Natural killer cell treated with Interleukin-12 subunit alpha and Interleukin-12 subunit beta and Interleukin-15 and Interleukin-18, amount 100 ng/mL, for 72 hours (primary cell): Measurements from ENCODE around the gene POU2F3. TPM values are rescaled to one million over a fixed set of nuclear protein-coding genes. Genes with fewer than 3 reads are reported as not detected.

Experiments used
- ATAC-seq, 2 donors: fragments of 150-1000 bp; cut with Tn5 transposase in 1 of 2; sonication (Bioruptor Pico), chemical (Tn5 transposase) in 1 of 2; 2 replicates each; pipeline ENCODE4 v1.10.0; 2021
- DNase-seq: peaks from one replicate; pipeline ENCODE4 v3.0.0; 2022; ENCODE audit warnings: low spot score
- H3K27ac Mint-ChIP-seq, 2 donors: 1 replicate in 1 of 2; 2 replicates in 1 of 2; pipeline ENCODE4 v1.8.0; 2022; ENCODE audit warnings: mixed read lengths in 2 of 2, mild to moderate bottlenecking in 1 of 2, moderate library complexity in 1 of 2
- H3K27me3 Mint-ChIP-seq, 2 donors: 1 replicate in 1 of 2; 2 replicates in 1 of 2; pipeline ENCODE4 v1.8.0; 2022; ENCODE audit warnings: mixed read lengths in 2 of 2
- H3K36me3 Mint-ChIP-seq: one replicate; pipeline ENCODE4 v1.8.0; 2022; ENCODE audit warnings: mixed read lengths
- H3K4me1 Mint-ChIP-seq, 2 donors: 1 replicate in 1 of 2; 2 replicates in 1 of 2; pipeline ENCODE4 v1.8.0; 2022; ENCODE audit warnings: low read depth in 2 of 2, mixed read lengths in 2 of 2, mild to moderate bottlenecking in 1 of 2
- H3K4me3 Mint-ChIP-seq: one replicate; pipeline ENCODE4 v1.8.0; 2022; ENCODE audit warnings: mixed read lengths
- H3K9me3 Mint-ChIP-seq: 2 replicates; pipeline ENCODE4 v1.8.0; 2022; ENCODE audit warnings: mixed read lengths
- total RNA-seq, 2 donors: library from RNA; stranded (reverse); gene quantifications; one replicate each; pipeline ENCODE4 v1.2.3, GENCODE V29; 2022

The POU2F3 gene
- total RNA-seq, 2 donors from 2014 or later: not detected

GRCh38 chr11:120216426-120217102, 23.4 kb upstream of the POU2F3 start:
- no peaks in the 10 kb centered on the region for H3K9me3 Mint-ChIP-seq
- H3K36me3 Mint-ChIP-seq: no peaks in the 10 kb centered on the region
- no peak overlapping the region for H3K27ac Mint-ChIP-seq
- H3K4me3 Mint-ChIP-seq: no peak overlapping the region
- DNase-seq (no peak), ATAC-seq (no peak)
- H3K4me1 Mint-ChIP-seq: peaks cover 3 to 4% of the 10 kb centered on the region in 2 donors
- H3K27me3 Mint-ChIP-seq: peaks cover 0 to 4% of the 10 kb centered on the region in 2 donors

GRCh38 chr11:120217526-120217925, 22.4 kb upstream of the POU2F3 start:
- Mint-ChIP-seq H3K27ac (no peak overlapping the region), H3K9me3 (no peaks in the 10 kb centered on the region), H3K27me3 (no peaks in the 10 kb centered on the region), H3K4me1 (no peaks in the 10 kb centered on the region), H3K4me3 (no peak overlapping the region), H3K36me3 (no peaks in the 10 kb centered on the region)
- ATAC-seq (no peak), DNase-seq (no peak)

- H3K4me3 Mint-ChIP-seq: no peak overlapping the region
- H3K4me1 Mint-ChIP-seq: no peaks in the 10 kb centered on the region
- H3K9me3 Mint-ChIP-seq: no peaks in the 10 kb centered on the region
- H3K27ac Mint-ChIP-seq: no peak overlapping the region
- ATAC-seq: no peak
- no peaks in the 10 kb centered on the region for H3K36me3 Mint-ChIP-seq
- no peak for DNase-seq
- no peaks in the 10 kb centered on the region for H3K27me3 Mint-ChIP-seq
These were observed 21.8 kb upstream of the POU2F3 start for GRCh38 chr11:120217941-120218694.

GRCh38 chr11:120218695-120219033, 21.3 kb upstream of the POU2F3 start:
- Mint-ChIP-seq H3K4me1 (peaks cover 0 to under 1% of the 10 kb centered on the region in 2 donors), H3K9me3 (no peaks in the 10 kb centered on the region), H3K27me3 (peaks cover 0 to 2% of the 10 kb centered on the region in 2 donors), H3K4me3 (no peak overlapping the region), H3K36me3 (no peaks in the 10 kb centered on the region), H3K27ac (no peak overlapping the region)
- DNase-seq (no peak), ATAC-seq (no peak)

- Mint-ChIP-seq H3K27ac (no peak overlapping the region), H3K9me3 (no peaks in the 10 kb centered on the region), H3K36me3 (no peaks in the 10 kb centered on the region), H3K4me1 (peaks cover 0 to 4% of the 10 kb centered on the region in 2 donors), H3K27me3 (peaks cover 0 to 3% of the 10 kb centered on the region in 2 donors), H3K4me3 (no peak overlapping the region)
- no peak for DNase-seq
- ATAC-seq: no peak
These were observed 20.6 kb upstream of the POU2F3 start for GRCh38 chr11:120219232-120219937.

- H3K4me1 Mint-ChIP-seq: peaks cover 0 to 10% of the 10 kb centered on the region in 2 donors
- peak in 1 of 2 donors; percentile 14 for ATAC-seq
- H3K4me3 Mint-ChIP-seq: no peak overlapping the region
- peaks cover 0 to 5% of the 10 kb centered on the region in 2 donors for H3K27me3 Mint-ChIP-seq
- H3K36me3 Mint-ChIP-seq: no peaks in the 10 kb centered on the region
- H3K27ac Mint-ChIP-seq: no peak overlapping the region
- no peak for DNase-seq
- H3K9me3 Mint-ChIP-seq: no peaks in the 10 kb centered on the region
These were observed 19.8 kb upstream of the POU2F3 start for GRCh38 chr11:120219938-120220746.

- no peaks in the 10 kb centered on the region for H3K36me3 Mint-ChIP-seq
- peaks cover 0 to 11% of the 10 kb centered on the region in 2 donors for H3K4me1 Mint-ChIP-seq
- DNase-seq (no peak), ATAC-seq (no peak)
- no peaks in the 10 kb centered on the region for H3K9me3 Mint-ChIP-seq
- no peak overlapping the region for H3K4me3 Mint-ChIP-seq
- peaks cover 0 to 5% of the 10 kb centered on the region in 2 donors for H3K27me3 Mint-ChIP-seq
- no peak overlapping the region for H3K27ac Mint-ChIP-seq
These were observed 19.2 kb upstream of the POU2F3 start for GRCh38 chr11:120220747-120221037.

GRCh38 chr11:120221115-120221752, 18.7 kb upstream of the POU2F3 start:
- Mint-ChIP-seq H3K4me1 (peaks cover 0 to 11% of the 10 kb centered on the region in 2 donors), H3K36me3 (no peaks in the 10 kb centered on the region), H3K9me3 (no peaks in the 10 kb centered on the region), H3K27me3 (peaks cover 0 to 8% of the 10 kb centered on the region in 2 donors), H3K4me3 (no peak overlapping the region), H3K27ac (no peak overlapping the region)
- no peak for ATAC-seq
- no peak for DNase-seq

GRCh38 chr11:120222916-120223315, 17.0 kb upstream of the POU2F3 start:
- Mint-ChIP-seq H3K4me3 (no peak overlapping the region), H3K27me3 (peaks cover 0 to 8% of the 10 kb centered on the region in 2 donors), H3K9me3 (no peaks in the 10 kb centered on the region), H3K4me1 (peaks cover 0 to 11% of the 10 kb centered on the region in 2 donors), H3K36me3 (no peaks in the 10 kb centered on the region), H3K27ac (no peak overlapping the region)
- ATAC-seq (no peak), DNase-seq (no peak)

- H3K27me3 Mint-ChIP-seq: peaks cover 0 to 8% of the 10 kb centered on the region in 2 donors
- ATAC-seq (no peak), DNase-seq (no peak)
- H3K4me1 Mint-ChIP-seq: peaks cover 0 to 11% of the 10 kb centered on the region in 2 donors
- no peaks in the 10 kb centered on the region for H3K36me3 Mint-ChIP-seq
- no peaks in the 10 kb centered on the region for H3K9me3 Mint-ChIP-seq
- H3K27ac Mint-ChIP-seq: no peak overlapping the region
- H3K4me3 Mint-ChIP-seq: no peak overlapping the region
These were observed 16.1 kb upstream of the POU2F3 start for GRCh38 chr11:120223793-120224192.

- peaks cover 0 to 11% of the 10 kb centered on the region in 2 donors for H3K4me1 Mint-ChIP-seq
- no peak for ATAC-seq
These were observed 15.6 kb upstream of the POU2F3 start for GRCh38 chr11:120224361-120224760.

GRCh38 chr11:120224972-120225909, 14.7 kb upstream of the POU2F3 start:
- Mint-ChIP-seq H3K36me3 (no peaks in the 10 kb centered on the region), H3K27me3 (peaks cover 0 to 8% of the 10 kb centered on the region in 2 donors), H3K4me3 (no peak overlapping the region), H3K9me3 (no peaks in the 10 kb centered on the region), H3K4me1 (peaks cover 0 to 11% of the 10 kb centered on the region in 2 donors), H3K27ac (peak overlapping the region in 1 of 2 donors; percentile 43)
- ATAC-seq (peak in 1 of 2 donors; percentile 20), DNase-seq (no peak)

More at GRCh38 chr11:120224361-120224760, 15.6 kb upstream of the POU2F3 start:
- Mint-ChIP-seq H3K36me3 (no peaks in the 10 kb centered on the region), H3K4me3 (no peak overlapping the region), H3K27me3 (peaks cover 0 to 8% of the 10 kb centered on the region in 2 donors), H3K9me3 (no peaks in the 10 kb centered on the region), H3K27ac (peak overlapping the region in 1 of 2 donors; percentile 43)
- no peak for DNase-seq
